Raji (cell line): ENCODE data around the gene ENGASE.

Experiments used
- POLR2A ChIP-seq: IDR thresholded peaks from 2 replicates; pipeline ENCODE4 v1.6.1; 2011; ENCODE audit warnings: low read depth, low read length, control low read depth; ENCODE audit not compliant: insufficient read depth

ENGASE gene

DNA sequence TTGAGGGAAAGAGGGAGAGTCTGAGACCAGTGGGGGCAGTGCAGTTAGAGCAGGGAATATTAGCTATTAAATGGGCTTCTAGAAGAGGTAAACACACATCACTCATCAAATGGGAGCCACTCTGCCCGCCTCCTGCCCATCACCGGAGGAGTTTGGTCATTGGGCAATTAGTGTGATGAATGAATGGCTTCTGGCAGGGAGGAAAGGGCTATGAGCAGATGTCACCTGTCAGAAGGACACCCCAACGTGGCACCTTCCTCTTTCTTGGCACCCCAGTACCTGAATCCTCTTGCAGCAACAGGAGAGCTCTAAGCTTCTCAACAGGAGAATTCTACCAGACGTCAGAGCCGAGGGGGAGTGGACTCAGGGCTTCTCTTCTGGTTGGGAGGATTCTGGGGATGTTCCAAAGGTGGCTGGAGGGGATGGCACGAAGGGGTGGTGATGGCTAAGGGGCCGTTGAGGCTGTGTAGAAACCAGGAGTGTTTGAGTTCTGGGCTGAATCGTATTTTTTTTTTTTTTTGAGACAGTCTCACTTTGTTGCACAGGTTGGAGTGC is 39.6 kb upstream of the ENGASE start:
- no peak for TF ChIP-seq POLR2A

DNA sequence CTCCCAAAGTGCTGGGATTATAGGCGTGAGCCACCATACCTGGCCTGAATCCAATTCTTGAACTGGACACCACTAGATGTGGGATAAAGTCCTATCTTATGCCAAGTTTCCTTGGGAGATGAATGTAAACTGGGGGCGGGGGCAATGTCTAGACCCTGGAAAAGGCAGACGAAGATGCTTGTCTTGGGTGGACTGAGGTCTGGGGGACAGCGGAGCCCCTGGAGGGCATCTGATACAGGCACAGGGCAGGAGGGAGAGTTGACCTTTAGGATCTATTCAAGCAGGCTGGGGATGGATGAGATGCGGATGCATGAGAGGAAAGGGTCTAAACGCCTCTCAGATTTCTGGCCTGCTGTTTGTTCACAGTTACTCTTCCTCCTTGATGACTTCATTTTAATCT is 38.9 kb upstream of the ENGASE start:
- TF ChIP-seq POLR2A: no peak

DNA sequence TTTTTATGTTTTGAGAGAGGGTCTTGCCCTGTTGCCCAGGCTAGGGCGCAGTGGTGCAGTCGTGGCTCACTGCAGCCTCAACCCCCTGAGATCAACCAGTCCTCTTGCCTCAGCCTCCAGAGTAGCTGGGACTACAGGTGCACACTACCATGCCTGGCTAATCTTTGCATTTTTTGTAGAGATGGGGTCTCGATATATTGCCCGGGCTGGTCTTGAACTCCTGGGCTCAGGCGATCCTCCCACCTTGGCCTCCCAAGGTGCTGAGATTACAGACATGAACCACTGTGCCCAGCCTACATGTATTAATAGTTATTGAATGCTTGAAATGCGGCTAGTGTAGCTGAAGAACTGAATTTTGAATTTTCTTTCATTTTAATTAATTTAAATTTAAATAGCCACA is 38.4 kb upstream of the ENGASE start:
- no peak for TF ChIP-seq POLR2A

DNA sequence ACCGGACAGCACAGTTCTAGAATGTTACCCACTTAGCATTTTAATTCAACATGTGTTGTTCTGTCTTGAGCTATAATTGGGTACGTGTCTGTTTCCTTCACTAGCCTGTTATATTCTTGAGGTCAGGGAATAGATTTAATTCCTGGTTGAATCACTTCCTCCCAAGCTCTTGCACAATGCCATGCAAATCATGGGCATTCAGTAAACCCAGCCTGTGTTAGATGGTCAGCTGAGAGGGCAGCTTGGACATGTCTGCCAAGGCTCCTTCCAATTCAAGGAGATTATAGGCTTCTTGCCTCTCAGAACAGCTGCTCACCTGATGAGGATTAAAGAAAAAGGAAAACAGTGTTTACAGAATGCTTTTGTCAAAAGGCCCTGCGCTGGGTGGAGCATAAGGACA is 38.0 kb upstream of the ENGASE start:
- no peak for TF ChIP-seq POLR2A

DNA sequence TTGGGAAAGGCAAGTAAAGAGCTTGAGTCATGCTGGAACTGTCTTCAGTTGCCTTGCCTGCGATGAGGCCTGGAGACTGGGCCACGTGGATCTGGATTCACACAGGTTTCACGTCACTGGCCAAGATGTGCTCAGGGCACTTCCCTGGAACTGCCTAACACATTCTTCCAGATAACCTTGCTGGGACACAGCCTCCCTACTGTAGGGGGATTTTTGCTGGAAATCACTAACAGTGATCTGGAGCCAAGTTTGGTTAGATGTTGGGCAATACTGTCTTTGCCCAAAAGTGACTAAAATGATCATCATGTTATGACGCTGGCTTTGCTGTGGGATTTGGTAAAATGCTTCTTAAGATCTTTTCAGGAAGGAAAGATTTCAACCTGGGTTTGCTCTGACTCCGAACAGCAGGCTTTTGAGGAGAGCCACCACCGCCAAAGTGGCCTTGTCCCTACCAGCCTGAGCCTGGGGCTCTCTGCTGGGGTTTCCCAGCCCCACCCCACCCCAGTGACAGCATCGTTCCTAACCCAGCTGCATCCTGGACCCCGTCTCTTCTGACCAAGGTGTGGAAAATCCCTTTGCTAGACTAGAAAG is 36.0 kb upstream of the ENGASE start:
- TF ChIP-seq POLR2A: no peak

DNA sequence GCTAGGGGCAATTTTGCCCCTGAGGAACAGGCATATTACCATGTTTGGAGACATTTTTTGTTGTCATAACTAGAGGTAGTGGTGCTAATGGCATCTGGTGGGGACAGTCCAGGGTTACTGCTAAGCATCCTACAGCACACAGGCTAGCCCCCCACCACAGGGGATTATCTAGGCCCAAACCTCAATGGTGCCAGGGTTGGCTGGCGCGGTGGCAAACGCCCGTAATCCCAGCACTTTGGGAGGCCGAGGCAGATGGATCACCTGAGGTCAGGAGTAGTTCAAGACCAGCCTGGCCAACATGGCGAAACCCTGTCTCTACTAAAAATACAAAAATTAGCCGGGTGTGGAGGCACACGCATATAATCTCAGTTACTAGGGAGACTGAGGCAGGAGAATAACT is 35.5 kb upstream of the ENGASE start:
- no peak for TF ChIP-seq POLR2A

DNA sequence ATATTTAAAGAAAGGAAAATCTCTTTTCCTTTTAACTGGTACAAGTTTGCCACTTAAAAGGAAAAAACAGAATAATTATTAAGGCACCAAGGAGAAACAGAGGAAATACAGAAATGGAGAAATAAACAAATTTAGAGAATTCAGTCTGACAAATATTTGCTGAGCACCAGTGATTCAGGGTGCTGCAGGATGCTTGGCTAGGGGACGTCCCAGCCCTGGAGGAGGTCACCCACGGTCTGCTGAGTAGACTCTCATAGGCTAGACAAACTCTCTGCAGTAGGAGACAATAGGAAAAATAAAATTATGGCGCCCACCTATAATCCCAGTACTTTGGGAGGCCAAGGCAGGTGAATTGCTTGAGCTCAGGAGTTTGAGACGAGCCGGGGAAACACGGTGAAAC is 34.7 kb upstream of the ENGASE start:
- TF ChIP-seq POLR2A: no peak

DNA sequence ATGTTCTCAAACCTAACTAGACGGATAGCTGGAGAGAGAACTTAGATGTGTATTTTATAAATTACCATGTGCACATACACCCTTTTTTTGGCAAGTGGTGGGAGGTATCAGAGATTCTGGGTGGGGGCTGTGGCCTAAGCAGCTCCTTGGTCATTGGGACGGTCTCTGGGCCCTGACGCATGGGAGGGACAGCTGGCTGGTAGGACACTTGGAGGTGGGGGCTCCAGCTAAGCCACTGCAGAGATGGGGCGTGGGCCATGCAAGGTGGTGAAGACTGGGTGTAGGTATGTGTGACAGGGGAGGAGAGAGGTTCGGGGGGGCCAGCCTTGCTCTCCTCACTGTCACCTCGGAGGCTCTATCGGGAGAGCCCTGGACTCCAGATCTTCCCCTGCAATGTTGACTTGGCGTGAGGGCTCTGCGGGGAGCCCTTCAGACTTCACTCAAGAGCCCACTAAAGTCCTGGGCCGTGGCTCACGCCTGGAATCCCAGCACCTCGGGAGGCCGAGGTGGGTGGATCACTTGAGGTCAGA is 33.5 kb upstream of the ENGASE start:
- no peak for TF ChIP-seq POLR2A

DNA sequence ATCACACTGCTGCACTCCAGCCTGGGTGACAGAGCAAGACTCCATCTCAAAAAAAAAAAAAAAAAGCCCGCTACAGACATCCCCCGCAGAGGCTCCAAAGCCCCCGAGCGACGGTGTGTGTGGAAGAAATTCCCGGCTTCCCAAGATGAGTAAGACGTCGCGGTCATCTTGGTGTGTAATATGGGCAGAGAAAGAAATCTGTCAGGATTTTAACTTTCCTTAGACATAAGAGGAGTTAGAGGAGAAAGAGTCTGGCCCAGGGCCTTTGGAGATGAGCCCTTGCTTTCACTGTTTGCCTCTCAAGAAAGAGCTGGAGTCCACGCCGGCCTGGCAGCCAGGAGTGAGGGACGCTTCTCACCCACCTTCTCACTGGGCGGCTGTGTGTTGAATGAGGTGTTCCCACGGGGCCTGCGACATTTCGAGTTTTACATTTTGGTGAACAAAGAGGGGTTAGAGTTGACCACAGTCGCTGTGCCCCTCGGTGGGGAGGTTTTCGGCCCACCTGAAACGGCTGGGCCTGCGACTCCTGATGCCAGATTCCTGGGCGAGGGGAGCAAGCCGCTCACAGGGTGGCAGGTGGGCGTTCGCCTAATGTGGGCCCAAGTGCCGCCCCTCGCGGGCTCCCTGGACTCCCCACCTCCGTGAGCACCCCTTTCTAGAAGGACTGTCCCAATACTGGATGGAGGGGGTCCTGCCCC is 32.8 kb upstream of the ENGASE start:
- TF ChIP-seq POLR2A: no peak

DNA sequence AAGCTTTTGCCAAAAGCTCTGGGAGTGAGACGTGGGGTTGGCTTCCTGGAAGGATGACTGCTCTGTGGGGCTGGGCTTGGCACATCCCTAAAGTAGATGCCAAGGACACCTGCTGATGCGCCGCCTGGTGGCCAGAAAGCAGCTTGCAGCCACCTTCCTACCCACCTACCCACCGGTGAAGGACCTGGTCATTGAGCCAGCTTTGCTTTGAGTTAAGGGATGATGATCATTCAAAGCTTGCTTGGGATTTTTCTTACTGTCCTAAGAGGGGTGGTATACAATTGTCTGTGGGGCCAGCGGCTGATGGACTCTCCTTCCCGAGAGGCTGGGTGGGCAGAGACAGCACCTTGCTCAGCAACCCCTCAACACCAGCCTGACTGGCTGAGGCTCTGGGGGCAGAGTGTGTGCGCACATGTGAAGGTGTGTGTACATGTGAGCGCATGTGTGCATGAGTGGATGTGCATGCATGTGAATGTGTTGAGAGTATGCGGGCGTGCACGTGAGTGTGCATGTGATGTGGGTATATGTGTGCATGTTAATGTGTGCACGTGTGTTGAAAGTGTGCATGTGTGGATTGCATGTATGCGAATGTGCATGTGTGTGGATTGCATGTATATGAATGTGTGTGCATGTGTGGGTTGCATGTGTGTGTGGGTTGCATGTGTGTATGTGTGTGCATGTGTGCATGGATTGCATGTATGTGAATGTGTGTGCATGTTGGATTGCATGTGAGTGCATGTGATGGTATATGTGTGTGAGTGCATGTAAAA is 32.0 kb upstream of the ENGASE start:
- TF ChIP-seq POLR2A: no peak

DNA sequence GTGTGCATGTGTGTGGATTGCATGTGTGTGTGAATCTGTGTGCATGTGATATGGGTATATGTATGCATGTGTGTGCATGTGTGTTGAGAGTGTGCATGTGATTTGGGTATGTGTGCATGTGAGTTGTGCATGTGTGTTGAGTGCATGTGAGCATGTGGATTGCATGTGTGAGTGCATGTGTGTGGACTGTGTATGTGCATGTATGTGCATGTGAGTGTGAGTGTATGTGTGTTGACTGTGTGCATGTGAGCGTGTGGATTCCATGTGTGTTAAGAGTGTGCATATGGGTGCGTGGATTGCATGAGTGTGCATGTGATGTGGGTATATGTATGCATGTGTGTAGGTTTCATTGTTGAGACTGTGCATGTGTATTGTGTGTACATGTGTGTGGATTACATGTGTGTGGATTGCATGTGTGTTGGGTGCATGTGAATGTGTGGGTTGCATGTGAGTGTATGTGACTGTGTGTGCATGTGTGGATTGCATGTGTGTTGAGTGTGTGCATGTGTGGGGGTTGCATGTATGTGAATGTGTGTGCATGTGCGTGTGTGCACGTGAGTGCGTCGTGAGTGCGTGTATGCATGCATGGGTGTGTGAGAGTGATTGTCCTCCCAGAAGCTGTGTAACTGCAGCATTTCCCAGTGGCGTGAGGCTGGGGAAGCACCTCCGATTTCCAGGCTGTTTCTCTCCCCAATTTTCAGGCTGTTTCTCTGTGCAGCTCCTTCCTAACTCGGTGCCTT is 31.3 kb upstream of the ENGASE start:
- TF ChIP-seq POLR2A: no peak

DNA sequence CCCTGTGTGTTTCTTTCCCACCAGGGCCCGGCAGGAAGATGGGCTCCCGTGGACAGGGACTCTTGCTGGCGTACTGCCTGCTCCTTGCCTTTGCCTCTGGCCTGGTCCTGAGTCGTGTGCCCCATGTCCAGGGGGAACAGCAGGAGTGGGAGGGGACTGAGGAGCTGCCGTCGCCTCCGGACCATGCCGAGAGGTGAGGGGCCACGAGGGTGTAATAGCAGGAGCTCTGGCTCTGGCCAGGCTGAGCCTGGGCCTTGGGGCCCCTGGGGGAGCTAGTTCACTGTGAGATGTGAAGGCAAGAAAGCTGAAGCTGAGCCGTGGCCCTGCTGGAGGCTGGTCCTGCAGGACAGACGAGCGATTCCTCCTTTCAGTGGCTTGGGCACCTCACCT is 30.7 kb upstream of the ENGASE start:
- no peak for TF ChIP-seq POLR2A

DNA sequence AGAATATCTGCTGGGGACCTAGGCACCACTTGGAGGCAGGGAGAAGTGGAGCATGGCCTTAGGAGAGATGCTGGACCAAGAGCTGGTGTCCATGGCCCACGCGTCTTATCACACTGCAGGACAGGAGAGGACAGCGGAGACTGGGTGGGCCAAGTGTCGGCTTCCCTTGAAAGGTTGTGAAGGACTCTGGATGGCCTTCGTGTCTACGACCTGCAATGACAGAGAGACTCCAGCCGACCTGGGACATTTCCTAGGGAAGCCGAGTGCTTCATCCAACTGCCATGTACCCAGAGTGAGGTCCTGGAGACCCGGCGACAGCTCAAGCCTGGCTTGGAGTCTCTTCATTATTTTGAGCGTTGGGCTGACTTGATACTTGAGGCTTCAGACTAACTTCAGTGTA is 30.2 kb upstream of the ENGASE start:
- TF ChIP-seq POLR2A: no peak

DNA sequence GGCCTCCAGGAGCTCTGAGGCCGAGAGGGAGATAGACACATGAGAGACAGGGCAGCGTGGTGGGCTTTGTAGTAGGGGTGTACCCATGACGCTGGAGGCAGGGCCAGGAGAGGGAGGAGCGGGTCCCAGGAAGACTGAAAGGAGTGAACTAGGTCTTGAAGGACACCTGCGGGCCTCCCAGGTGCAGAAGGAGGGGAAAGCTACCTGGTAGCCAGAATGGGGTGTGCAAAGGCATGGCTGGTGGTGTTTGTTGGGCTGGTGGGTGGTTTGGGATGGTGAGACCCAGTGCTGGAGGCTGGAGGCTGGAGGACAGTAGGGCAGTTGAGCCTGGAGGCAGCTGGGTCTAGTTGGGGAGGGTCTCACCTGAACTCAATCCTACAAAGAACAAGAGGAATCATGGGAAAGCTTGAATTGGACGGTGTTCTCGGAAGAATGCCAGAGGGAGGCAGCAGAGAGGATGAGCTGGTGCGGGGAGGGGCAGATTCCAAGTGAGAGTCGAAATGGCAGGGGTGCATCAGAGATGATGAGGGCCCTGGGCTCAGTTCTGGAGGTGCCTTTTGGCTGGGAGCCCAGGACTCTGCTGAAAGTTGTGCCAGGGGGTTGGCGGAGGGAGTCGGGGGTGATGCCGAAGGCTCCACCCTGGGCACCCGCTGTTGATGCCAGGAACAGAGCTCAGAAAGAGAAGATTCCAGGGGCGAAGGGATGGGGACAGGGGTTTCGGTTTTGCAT is 29.5 kb upstream of the ENGASE start:
- no peak for TF ChIP-seq POLR2A
